GM18907 (cell line): ENCODE results near the gene RSRC2.
A peak's percentile ranks its signal among the peaks of the same experiment; 100 is the strongest.
"Not testable (repeated sequence)": the region's sequence is repeated elsewhere in the genome, so short reads cannot be mapped to it uniquely, and the experiment has no call there.

ENCODE experiments used
- ATAC-seq: cut with Tn5 transposase; IDR thresholded peaks from one replicate; pipeline ENCODE4 v1.9.1; 2021; ENCODE audit warnings: mild to moderate bottlenecking, moderate library complexity; ENCODE audit not compliant: unreplicated experiment

The RSRC2 gene

GRCh38 chr12:122519418-122519817, 7.3 kb downstream of the RSRC2 start:
- no peak for ATAC-seq

GRCh38 chr12:122518908-122519307, 7.8 kb downstream of the RSRC2 start:
- ATAC-seq: no peak

GRCh38 chr12:122517877-122518276, 8.9 kb downstream of the RSRC2 start:
- ATAC-seq: no peak

- no peak for ATAC-seq
These were observed 10.0 kb downstream of the RSRC2 start for GRCh38 chr12:122516544-122517361.

DNA sequence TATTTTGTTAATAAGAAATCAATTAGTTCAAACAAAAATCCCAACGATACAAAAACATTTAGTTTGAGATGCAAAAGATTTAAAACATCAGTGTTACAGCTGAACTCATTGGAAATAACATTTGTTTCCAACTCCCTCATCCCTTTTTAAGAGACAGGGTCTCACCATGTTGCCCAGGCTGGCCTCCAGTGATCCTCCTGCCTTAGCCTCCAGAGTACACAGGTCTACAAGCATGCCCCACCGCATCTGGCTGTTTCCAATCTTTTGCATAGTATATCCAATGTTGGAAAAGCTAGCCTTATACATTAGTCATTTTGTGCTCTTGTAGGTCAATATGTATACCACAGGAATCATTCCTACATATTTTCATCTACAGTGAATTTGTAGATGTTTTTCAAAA, 11.5 kb downstream of the RSRC2 start:
- ATAC-seq: no peak

GRCh38 chr12:122513660-122514059, 13.1 kb downstream of the RSRC2 start:
- ATAC-seq: no peak

DNA sequence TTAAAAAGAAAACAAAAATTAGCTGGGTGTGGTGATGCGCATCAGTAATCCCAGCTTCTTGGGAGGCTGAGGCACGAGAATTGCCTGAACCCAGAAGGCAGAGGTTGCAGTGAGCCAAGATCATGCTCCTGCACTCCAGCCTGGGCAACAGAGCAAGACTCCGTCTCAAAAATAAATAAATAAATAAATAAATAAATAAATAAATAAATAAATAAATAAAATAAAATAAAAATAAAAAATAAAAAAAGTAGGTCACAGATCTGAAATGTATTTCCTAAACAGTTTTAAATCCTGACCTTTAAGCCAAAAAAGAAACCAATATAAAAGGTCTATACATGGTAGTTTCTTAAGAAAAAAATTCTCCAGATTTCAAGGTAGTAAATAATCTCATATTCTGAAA, 13.7 kb downstream of the RSRC2 start:
- not testable (repeated sequence) for ATAC-seq

- ATAC-seq: no peak
These were observed 18.6 kb downstream of the RSRC2 start for GRCh38 chr12:122508163-122508562.

- ATAC-seq: no peak
These were observed 20.3 kb downstream of the RSRC2 start for GRCh38 chr12:122506393-122506938.

DNA sequence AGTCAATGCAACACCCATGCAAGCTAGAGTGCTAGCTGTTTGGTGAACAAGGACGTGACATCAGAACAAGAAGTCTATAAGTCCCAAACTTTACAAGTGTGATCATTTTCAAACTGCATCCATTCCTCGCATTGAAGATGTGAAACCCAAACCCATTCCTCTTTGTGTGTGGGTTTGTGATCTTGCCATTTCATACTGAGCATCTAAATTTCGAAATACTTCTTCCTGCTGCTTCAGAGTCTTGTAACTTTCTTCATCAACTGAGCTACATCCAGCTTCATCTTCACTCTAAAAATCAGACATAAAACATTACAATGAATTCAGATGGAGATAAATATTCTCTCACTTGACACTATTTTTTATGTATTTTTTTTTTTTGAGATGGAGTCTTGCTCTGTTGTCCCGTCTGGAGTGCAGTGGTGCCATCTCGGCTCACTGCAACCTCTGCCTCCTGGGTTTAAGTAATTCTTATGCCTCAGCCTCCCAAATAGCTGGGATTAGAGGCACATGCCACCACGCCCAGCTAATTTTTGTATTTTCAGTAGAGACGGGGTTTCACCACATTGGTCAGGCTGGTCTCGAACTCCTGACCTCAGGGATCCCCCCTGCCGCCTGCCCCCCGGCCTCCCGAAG, 21.2 kb downstream of the RSRC2 start:
- no peak for ATAC-seq

DNA sequence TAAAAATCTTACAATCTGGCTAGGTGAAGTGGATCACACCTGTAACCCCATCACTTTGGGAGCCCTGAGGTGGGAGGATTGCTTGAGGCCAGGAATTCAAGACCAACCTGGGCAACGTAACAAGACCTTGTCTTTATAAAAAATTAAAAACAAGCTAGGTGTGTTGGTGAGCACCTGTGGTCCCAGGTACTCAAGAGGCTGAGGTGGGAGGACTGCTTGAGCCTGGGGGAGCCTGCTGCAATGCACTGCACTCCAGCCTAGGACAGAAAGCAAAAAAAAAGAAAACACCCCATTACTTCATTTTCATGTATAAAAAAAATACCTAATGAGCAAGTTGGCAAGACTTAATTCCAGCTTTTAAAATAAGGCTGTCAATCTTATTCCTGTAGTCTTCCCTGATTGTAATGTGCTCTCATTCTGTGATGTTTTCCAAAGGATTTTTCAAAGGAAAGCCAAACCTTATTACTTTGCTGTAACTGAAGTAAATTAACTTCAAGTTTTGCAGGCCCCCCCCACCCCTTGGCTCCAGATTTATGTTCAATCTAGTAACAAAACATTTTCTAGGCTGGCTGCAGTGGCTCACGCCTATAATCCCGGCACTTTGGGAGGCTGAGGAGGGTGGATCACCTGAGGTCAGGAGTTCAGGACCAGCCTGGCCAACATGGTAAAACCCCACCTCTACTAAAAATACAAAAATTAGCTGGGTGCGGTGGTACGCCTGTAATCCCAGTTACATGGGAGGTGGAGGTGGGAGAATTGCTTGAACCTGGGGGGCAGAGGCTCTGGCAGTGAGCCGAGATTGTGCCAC, 22.7 kb downstream of the RSRC2 start:
- ATAC-seq: no peak

GRCh38 chr12:122503147-122503751, 23.5 kb downstream of the RSRC2 start:
- no peak for ATAC-seq

DNA sequence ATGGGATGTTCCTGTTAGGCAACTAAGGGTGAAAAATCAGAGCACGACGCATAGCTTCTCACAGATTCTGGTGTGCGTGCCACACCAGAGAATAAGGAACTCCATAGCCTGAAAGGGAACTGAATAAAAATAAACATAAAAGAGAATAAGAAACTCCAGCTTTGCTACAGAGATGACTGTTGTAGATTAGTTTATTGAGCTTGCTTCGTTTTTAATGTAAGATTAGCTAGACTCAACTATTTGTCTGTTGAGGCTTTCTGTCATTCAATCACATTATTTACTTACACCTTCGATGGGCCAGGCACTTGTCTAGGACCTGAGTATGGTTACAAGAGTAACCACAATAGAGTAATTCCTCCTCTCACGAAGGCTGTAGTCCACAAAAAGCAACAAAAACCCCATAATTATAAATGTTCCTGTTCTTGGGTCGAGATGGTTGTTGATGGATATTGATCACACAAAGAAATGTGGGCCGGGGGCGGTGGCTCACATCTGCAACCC, 25.2 kb downstream of the RSRC2 start:
- ATAC-seq: no peak

GRCh38 chr12:122500685-122501488, 25.8 kb downstream of the RSRC2 start, which contains the start of gene ZCCHC8:
Gene ZCCHC8, minus strand, starts transcription at chr12:122500932. Its CDS starts 92 bp downstream, at chr12:122500840.
- peak; percentile 92 for ATAC-seq

DNA sequence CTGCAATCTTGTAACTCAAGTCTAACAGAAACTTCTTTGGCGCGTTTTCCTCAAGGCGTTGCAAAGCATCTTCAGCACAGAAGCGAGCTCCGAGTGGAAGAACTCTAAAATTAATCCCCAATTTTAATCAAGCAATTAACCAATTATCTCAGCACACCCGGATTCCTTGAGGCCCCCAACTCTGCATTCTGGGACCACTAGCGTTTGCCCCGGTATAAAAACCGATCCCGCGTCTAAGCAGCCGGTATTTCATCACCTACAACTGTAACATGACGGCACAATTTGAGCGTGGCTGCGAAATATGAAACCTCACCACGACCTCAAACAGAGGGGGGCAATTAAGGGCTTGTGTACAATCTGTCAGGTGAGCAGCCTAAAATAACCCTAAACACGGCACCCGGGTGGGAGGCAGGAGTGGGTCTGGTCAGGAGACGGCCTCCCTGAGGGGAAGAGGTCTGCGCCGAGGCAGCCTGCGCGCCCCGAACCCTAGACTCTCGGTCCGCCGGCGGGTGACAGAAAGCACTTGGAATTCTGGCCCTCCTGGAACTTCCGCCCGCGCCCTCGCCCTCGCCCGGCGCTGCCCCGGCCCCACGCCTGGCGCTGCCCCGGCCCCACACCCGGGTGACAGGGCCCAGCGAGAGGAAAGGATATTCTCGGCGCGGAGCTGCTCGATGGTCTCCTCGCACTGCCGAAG, 26.6 kb downstream of the RSRC2 start:
- peak; percentile 27 for ATAC-seq

- ATAC-seq: no peak
These were observed 31.5 kb downstream of the RSRC2 start for GRCh38 chr12:122495258-122495657.

DNA sequence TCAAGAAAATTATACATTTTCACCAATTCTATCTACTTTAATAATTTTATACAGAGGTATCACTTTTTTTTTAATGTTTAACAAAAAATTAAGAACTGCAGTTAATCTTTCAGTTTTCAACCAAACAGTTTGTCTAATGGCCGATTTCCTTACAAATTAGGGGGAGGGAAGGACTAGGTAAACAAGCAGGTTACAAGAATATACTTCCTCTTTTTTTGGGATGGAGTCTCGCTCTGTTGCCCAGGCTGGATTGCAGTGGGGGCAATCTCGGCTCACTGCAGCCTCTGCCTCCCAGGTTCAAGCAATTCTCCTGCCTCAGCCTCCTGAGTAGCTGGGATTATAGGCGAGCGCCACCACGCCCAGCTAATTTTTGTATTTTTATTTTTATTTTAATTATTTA, 33.5 kb downstream of the RSRC2 start:
- ATAC-seq: not testable (repeated sequence)

- no peak for ATAC-seq
These were observed 34.7 kb downstream of the RSRC2 start for GRCh38 chr12:122491991-122492390.

GRCh38 chr12:122489038-122489437, 37.7 kb downstream of the RSRC2 start:
- ATAC-seq: no peak
